SU-DHL-6 (cell line): ENCODE results near the gene NEUROG1.

Experiments used
- H2AFZ ChIP-seq: fragments of 200-600 bp; sonication (generic); 2 replicates; pipeline ENCODE4 v1.6.1; 2014; ENCODE audit warnings: low read depth, mild to moderate bottlenecking, moderate library complexity, mixed read lengths, antibody characterized with exemption, low read length; ENCODE audit not compliant: severe bottlenecking
- H3F3A ChIP-seq: fragments of 200-600 bp; shearing (Covaris generic); 2 replicates; pipeline ENCODE4 v1.6.0; 2016; ENCODE audit warnings: antibody characterized with exemption, mild to moderate bottlenecking; ENCODE audit not compliant: insufficient read depth
- H3K27ac ChIP-seq: fragments of 200-600 bp; sonication (generic); 2 replicates; pipeline ENCODE4 v1.5.1; 2016; ENCODE audit warnings: low read depth, mild to moderate bottlenecking, low read length, moderate library complexity, mixed read lengths
- H3K27me3 ChIP-seq: fragments of 200-600 bp; sonication (generic), shearing (Covaris generic); 2 replicates; pipeline ENCODE4 v1.6.0; 2014; ENCODE audit warnings: mild to moderate bottlenecking, low read length
- H3K36me3 ChIP-seq: fragments of 200-600 bp; sonication (generic); 2 replicates; pipeline ENCODE4 v1.6.1; 2014; ENCODE audit warnings: mild to moderate bottlenecking, low read length, mixed read lengths
- H3K4me2 ChIP-seq: fragments of 300-600, 200-600 bp; shearing (Covaris generic), sonication (generic); 2 replicates; pipeline ENCODE4 v1.6.0; 2014; ENCODE audit warnings: low read length, low read depth, mild to moderate bottlenecking; ENCODE audit not compliant: poor library complexity, severe bottlenecking
- H3K4me3 ChIP-seq: fragments of 200-600 bp; sonication (generic); 2 replicates; pipeline ENCODE4 v1.5.1; 2014; ENCODE audit warnings: antibody characterized with exemption, low read length, mild to moderate bottlenecking, mixed read lengths; ENCODE audit not compliant: insufficient read depth, poor library complexity, severe bottlenecking
- H3K79me2 ChIP-seq: fragments of 200-600 bp; sonication (generic); 2 replicates; pipeline ENCODE4 v1.6.1; 2014; ENCODE audit warnings: mild to moderate bottlenecking, low read length, moderate library complexity; ENCODE audit not compliant: insufficient read depth
- H3K9ac ChIP-seq: fragments of 200-600 bp; sonication (generic); 2 replicates; pipeline ENCODE4 v1.7.0; 2014; ENCODE audit warnings: mild to moderate bottlenecking, low read length
- H3K9me2 ChIP-seq: fragments of 200-600 bp; sonication (generic); replicated peaks from 2 replicates; pipeline ENCODE4 v1.6.1; 2014; ENCODE audit warnings: low read length; ENCODE audit not compliant: insufficient read depth
- H3K9me3 ChIP-seq: fragments of 200-600 bp; sonication (generic); 2 replicates; pipeline ENCODE4 v1.6.1; 2014; ENCODE audit warnings: low read length, mixed read lengths; ENCODE audit not compliant: insufficient read depth
- H4K20me1 ChIP-seq: fragments of 200-600 bp; sonication (generic); 2 replicates; pipeline ENCODE4 v1.6.1; 2014; ENCODE audit warnings: low read depth, mild to moderate bottlenecking, antibody characterized with exemption, low read length, moderate library complexity, mixed read lengths
- CTCF ChIP-seq: fragments of 200-600 bp; sonication (generic); IDR thresholded peaks from one replicate; pipeline ENCODE4 v1.5.1; 2017; ENCODE audit warnings: antibody characterized with exemption, mild to moderate bottlenecking, low read length, moderate library complexity; ENCODE audit not compliant: insufficient read depth, poor library complexity, severe bottlenecking
- EZH2phosphoT487 ChIP-seq: fragments of 200-600 bp; sonication (generic), shearing (Covaris generic); conservative IDR thresholded peaks from 2 replicates; pipeline ENCODE4 v1.6.1; 2018; ENCODE audit warnings: mild to moderate bottlenecking, antibody characterized with exemption, low read length, moderate library complexity, mixed read lengths

NEUROG1 gene

GRCh38 chr5:135526924-135527323, 8.8 kb downstream of the NEUROG1 start:
- TF ChIP-seq EZH2phosphoT487 = no peak
- no peak for TF ChIP-seq CTCF
- Histone ChIP-seq H3K9ac (no peak overlapping the region), H3K36me3 (no peaks in the 10 kb centered on the region), H4K20me1 (no peaks in the 10 kb centered on the region), H3K4me2 (no peak overlapping the region), H3F3A (no peaks in the 10 kb centered on the region), H3K27ac (no peak overlapping the region), H3K27me3 (no peaks in the 10 kb centered on the region), H3K4me3 (no peak overlapping the region), H3K9me2 (no peaks in the 10 kb centered on the region), H3K9me3 (no peaks in the 10 kb centered on the region; the same call in 1 of the 2 replicates), H2AFZ (no peak overlapping the region), H3K79me2 (no peaks in the 10 kb centered on the region)

GRCh38 chr5:135521964-135522363, 13.8 kb downstream of the NEUROG1 start:
- no peaks in the 10 kb centered on the region for H3F3A ChIP-seq
- no peak for TF ChIP-seq EZH2phosphoT487
- TF ChIP-seq CTCF = no peak
- H3K9ac ChIP-seq = no peak overlapping the region
- H3K9me3 ChIP-seq = no peaks in the 10 kb centered on the region; the same call in 1 of the 2 replicates
- H4K20me1 ChIP-seq = no peaks in the 10 kb centered on the region
- H3K27me3 ChIP-seq = no peaks in the 10 kb centered on the region
- H3K36me3 ChIP-seq = no peaks in the 10 kb centered on the region
- H3K9me2 ChIP-seq = no peaks in the 10 kb centered on the region
- H3K4me3 ChIP-seq = no peak overlapping the region
- no peak overlapping the region for H2AFZ ChIP-seq
- no peak overlapping the region for H3K4me2 ChIP-seq
- no peaks in the 10 kb centered on the region for H3K79me2 ChIP-seq
- H3K27ac ChIP-seq = no peak overlapping the region

GRCh38 chr5:135517631-135518030, 18.1 kb downstream of the NEUROG1 start:
- no peaks in the 10 kb centered on the region for H3K9me2 ChIP-seq
- H4K20me1 ChIP-seq = no peaks in the 10 kb centered on the region
- H2AFZ ChIP-seq = no peak overlapping the region
- no peaks in the 10 kb centered on the region for H3K36me3 ChIP-seq
- no peak for TF ChIP-seq EZH2phosphoT487
- TF ChIP-seq CTCF = no peak
- H3K4me2 ChIP-seq = no peak overlapping the region
- H3K27ac ChIP-seq = no peak overlapping the region
- no peaks in the 10 kb centered on the region for H3F3A ChIP-seq
- no peak overlapping the region for H3K4me3 ChIP-seq
- H3K9ac ChIP-seq = no peak overlapping the region
- no peaks in the 10 kb centered on the region for H3K79me2 ChIP-seq
- H3K27me3 ChIP-seq = no peaks in the 10 kb centered on the region
- no peaks in the 10 kb centered on the region; the same call in 1 of the 2 replicates for H3K9me3 ChIP-seq
